Skeletal muscle cell (primary cell): ENCODE measurements around the gene KIAA1210.
A peak's percentile ranks its signal among the peaks of the same experiment; 100 is the strongest.

Source experiments
- DNase-seq: peaks from one replicate; pipeline ENCODE4 v3.0.0-alpha.2; 2010; ENCODE audit warnings: low read depth
- H3K4me3 ChIP-seq: 2 replicates; pipeline ENCODE4 v1.5.1; 2011; ENCODE audit warnings: low read depth, mild to moderate bottlenecking, control low read depth, low read length, moderate library complexity

Gene KIAA1210

DNA sequence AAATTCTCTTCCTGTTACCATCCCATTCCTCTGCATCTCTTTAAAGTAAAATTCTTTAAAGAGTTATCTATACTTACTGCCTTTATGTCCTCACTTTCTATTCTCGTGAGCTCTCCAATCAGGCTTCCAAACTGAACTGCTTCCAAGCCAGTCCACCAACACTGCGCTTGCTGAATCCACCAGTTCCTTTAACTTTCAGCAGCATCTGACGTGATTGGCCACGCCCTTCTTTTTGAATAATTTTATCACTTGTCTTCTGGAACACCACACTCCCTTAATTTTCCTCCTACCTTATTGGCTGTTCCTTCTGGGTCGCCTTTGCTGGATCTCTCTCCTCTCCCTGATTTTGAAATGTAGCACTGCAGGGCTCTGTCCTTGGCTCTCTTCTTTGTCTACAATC, at the start of gene KIAA1210:
Gene KIAA1210, minus strand, starts transcription at position 163 of the 400 bp plus-strand sequence. CDS start 4,170 bp downstream, outside the sequence.
- H3K4me3 ChIP-seq, result no peak within 1 kb of the TSS
- no peak for DNase-seq

DNA sequence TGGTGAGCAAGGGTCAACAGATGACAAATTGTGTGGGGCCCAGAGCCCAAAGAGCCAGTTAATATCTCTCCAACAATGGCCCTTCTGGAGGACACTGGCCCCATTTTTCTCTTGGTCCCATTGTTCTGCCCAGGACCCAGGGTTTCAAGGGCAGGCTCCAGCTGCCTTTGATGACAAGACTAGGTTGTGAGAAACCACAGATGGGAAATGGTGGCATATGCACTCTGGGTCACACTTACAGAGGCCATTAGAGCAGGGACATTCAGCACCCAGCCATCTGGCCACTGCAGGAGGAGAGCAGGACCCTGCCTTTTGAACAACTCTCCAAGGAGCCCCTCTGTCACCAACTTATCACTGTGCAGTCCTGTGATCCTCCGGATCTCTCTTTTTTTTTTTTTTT, 49.7 kb upstream of the KIAA1210 start:
- H3K4me3 ChIP-seq, result no peak overlapping the region
- DNase-seq, result no peak

DNA sequence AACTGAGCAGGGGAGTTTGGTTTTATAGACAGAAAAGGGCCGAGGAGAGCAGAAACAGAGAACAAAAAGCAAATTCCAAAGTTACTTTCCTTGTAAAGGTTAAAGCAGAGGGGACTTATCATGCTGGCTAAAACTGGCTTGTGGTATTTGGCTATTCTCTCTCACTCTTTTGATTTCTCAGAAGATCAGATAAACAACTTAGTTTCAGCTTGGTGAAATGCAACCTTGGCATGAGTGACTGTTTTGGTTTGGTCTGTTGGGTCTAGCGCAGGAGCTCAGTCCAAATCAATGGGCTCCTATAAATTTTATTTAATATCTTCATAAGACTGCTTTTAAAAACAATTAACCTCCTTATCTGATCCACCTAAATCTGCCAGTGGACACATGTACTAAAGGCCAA, 47.3 kb upstream of the KIAA1210 start:
- H3K4me3 ChIP-seq, result no peak overlapping the region
- no peak for DNase-seq

DNA sequence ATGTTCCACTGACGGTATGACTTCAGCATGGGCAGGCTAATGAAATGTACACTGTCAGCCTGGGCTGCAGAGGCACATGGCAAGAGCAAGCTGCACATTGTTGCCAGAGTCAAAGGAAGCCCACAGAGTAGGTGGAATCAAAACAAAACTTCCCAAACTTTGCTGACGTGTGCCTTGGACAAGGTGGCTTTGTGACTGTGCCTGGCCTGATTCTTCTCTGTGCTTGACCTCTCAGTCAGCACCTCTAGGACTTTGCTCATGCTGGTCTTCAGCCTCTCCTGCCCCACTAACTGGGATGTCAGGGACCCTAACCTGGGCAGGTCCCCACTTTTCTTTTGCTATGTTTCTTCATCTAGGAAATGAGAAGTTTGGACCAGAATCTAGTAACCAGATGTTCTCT, 40.5 kb upstream of the KIAA1210 start:
- no peak for DNase-seq
- no peak overlapping the region for H3K4me3 ChIP-seq

DNA sequence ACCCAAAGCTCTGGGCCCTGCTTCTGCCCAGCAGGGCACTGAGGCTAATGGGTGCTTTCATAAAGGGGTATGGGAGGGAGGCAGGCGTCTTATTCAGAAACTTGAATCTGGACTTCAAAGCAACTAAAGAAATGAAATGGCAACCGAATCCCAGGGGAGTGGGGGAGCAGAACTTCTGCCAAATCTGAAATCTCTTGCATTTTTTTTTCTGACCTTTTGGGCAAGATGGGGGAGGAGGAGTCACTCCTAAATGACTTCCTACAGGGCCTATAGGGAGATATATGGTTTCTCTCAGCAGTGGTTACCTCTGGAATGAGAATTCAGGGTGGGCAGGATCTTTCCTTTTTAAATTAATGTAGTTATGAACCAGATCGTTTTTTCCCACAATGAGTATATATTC, 30.6 kb upstream of the KIAA1210 start:
- H3K4me3 ChIP-seq, result no peak overlapping the region
- no peak for DNase-seq

DNA sequence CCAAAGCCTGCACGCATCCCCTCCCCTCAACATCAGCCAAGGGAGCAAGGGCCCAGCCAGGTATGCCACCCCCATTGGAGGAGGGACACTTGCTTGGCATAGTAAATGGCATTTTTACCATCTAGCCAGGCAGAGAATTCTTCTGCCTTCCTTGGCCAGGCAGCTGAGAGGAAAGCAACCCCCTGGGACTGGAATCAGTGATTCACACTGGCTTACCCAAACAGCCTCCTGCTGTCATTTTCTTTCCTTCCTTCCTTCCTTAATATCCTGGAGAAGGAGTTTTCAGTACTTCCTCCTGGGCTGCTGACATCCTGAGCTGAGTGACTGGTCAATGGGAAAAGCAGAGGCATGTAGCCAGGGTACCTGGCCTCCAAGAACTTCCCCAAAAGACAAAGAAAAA, 28.6 kb upstream of the KIAA1210 start:
- H3K4me3 ChIP-seq, result no peak overlapping the region
- DNase-seq, result no peak

DNA sequence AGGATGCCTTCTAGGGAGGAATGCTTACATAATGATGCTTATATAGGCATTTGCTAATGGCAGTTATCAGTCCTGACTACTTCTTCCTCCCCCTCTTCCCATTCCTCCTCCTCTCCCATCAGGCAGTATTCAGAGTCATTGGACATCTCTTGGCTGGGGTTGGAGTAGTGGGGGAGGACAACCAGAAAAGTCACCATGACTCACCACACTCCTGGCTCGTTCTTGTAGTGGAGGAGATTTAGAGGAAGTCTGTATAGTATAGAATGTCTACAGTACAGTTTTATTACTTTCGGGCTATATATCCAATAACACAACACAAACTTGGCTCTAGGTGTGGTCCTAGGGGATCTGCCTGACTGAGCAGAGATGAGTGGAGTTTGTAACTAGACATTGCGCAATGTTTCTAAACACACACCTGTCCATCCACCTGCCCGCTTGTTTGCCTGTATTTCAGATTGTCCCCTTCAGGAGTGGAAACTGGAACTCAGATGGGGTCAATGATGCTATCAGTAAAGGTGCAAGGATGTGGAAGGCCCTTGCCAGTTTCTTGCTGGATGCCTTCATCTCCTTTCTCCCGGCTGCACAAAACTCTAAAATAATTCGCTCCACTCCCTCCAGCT, 27.9 kb upstream of the KIAA1210 start:
- DNase-seq, result peak; percentile 49
- no peak overlapping the region for H3K4me3 ChIP-seq

DNA sequence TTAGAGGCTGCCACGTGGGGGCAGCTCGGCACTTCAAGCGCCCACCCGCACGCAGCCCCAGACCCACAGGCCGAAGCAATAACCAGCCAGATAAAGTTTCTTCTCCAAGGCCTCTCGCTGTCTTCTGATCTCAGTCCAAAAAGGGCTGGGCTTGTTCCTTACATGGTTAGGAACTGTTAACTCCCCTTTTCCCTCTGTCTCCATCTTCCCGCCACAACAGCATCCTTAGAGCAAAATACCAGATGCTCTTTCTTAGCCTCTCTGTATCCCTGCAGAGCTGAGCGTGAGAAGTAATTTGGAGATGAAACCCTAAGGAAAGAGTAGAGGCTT, 23.4 kb upstream of the KIAA1210 start:
- no peak overlapping the region for H3K4me3 ChIP-seq
- no peak for DNase-seq

DNA sequence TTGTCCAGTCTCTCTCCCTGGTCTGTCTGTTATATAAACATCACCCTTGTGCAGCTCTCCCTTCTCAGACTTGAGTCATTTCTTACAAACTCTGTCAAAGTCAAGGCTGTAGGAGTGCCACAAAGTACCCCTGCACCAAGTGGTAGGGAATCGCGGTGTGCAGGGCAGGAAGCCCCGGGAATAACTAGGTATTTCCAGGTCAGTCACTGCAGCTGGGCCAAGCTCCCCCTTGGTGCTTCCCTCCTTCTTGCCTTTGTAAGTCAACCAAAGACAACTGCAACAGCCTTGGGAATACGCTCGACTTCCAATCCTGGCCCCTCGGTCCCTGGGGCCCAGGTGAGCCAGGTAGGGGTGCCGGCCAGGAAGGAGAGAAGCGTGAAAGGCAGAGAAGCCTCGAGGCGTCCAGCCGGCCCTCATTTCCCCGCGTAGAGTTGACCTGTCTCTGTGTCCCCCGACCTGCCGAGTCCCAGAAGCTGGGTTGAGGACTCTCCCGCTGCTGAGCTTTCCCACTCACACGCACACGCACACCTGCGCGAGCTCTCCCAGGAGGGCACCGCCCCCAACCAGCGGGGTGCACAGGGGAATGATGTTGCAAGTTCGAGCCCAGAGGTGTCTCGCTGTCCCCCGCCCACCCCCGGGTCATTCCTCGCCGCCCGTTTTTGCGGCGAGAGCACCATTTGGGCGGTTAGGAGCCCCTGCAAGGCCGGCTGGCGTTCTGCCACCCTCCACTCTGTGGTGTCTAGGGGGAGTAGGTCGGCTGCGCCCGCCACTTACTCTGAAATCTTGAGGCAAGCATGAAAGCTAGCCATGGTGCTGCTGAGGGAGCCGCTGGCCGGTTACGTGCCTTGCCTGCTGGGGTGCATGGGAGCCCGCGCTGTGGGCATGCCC, 22.8 kb upstream of the KIAA1210 start:
- no peak for DNase-seq
- H3K4me3 ChIP-seq, result no peak overlapping the region

DNA sequence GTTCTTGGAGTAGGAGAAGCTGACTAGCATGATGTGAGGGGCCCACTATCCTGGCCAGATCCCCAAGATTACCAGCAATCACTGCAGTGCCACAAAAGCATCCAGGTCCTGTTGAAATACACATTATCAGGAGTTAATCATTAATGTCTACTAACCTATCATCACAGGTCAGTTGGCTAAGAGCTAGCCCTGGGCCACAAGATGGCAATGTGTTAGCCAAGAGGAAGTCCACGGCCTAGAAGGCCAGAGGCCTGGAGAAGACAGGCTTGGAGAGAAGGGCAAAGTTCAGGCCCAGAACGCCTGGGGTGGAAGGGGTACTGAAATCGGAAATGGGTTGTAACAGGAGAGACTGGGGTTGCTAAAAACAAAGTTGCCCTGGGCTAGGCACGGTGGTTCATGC, 19.9 kb upstream of the KIAA1210 start:
- no peak for DNase-seq
- H3K4me3 ChIP-seq, result no peak overlapping the region

DNA sequence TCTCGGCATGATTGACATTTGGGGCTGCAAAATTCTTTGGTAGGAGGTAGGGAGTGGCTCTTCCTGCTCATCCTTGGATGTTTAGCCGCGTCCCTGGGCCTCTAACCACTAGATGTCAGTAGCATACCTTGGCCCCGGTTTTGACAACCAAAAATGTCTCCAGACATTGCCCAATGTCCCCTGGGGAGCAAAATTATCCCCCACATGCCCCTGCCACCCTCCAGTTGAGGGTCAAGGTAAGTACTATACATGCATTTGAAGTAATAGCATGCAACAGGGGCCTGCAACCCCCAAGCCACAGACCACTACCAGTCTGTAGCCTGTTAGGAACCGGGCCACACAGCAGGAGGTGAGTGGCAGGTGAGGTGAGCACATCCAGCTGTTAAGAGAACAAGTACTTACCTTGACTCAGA, 17.6 kb upstream of the KIAA1210 start:
- no peak for DNase-seq
- no peak overlapping the region for H3K4me3 ChIP-seq

DNA sequence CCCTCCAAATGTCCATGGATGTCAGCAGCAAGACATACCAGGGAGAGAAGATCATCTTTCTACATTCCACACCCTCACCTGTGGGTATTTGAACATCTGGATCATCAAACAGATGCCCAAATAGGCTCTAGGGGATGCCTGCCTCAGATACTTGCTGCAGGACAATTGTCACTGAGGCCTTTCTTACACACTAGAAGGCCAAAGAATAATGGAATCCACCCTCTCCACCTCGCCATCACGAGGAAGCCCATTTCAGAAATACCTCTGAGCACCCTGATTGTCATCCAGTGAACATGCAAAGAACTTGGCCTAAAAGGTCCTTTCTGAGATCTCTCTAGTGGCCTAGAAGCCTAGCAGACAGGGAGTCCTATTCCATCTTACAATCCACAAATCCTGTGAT, 6.9 kb upstream of the KIAA1210 start:
- DNase-seq, result no peak
- no peak overlapping the region for H3K4me3 ChIP-seq

DNA sequence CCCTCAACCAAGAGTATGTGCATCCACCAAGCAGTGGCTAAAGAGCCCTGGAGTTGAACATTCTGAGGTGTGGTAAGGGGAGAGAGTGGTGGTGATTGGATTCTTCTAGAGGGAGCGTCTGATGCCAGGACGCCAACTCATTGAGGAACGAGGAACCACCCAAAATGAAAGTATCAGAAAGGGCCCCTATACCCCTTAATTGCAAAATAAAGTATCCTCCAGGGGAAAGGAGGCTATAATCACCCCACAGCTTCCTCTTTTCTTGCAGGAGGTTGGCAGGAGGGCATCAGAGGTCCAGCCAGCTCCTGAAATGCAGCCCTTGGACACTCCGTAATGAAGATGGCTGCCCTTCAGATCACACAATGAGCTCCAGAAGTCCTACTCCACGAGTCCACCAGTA, 5.3 kb upstream of the KIAA1210 start:
- no peak overlapping the region for H3K4me3 ChIP-seq
- no peak for DNase-seq

DNA sequence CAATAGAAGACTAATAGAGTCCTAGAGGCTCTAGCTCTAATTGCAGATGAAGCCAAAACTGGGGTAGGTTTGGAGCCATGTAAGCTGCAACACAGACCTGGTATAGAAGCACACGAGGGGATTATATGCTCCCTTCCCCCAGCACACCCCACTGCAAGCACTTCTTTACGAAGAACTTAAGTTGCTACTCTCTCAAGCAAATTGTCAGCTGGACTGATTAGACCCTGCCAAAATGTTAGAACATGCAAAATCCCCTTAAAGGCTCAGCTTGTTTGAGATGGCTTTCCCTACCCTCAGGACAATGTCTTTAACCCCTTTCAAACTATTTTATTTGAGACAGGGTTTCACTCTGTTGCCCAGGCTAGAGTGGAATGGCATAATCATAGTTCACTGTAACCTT, 4.7 kb upstream of the KIAA1210 start:
- H3K4me3 ChIP-seq, result no peak overlapping the region

DNA sequence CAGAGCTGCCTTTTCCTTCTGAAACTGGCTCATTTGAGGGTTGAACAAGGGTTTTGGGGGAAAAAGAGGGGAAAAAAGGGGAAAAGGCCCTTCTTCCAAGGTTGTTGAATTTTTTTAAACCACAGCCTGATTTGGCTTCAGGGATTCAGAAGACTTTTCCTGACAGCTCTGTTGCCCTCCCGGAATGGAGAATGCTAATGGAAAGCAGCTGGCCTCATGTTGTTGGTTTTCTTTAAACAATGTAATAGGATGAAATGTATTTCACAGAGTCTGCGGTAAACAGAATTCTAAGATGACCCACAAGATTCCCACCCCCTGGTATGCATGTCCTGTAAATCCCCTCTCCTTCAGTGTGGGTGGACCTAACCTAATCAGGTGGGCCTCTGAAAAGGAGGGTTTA, 3.3 kb upstream of the KIAA1210 start:
- DNase-seq, result no peak
- H3K4me3 ChIP-seq, result no peak overlapping the region

More for the DNA sequence above, 4.7 kb upstream of the KIAA1210 start:
- DNase-seq, result no peak

DNA sequence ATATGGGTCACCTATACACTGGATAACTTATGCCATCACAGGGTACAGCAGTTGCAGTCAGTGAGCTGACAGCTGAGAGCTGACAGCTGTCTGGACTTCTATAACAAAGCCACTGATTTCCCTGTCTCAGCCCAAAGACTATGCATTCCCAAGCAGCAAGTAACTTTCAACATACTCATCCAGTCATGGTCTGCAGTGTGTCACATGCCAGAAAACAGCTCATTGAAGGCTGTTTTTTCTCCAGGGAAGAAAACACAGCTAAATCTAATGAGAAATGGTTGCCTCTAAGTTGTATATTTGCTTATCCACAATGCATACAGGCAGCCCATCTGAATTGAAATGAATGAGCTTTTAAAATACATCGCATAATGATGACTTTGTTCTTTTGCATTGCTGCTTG, 6.3 kb downstream of the KIAA1210 start:
- DNase-seq, result peak; percentile 6
- H3K4me3 ChIP-seq, result no peak overlapping the region

DNA sequence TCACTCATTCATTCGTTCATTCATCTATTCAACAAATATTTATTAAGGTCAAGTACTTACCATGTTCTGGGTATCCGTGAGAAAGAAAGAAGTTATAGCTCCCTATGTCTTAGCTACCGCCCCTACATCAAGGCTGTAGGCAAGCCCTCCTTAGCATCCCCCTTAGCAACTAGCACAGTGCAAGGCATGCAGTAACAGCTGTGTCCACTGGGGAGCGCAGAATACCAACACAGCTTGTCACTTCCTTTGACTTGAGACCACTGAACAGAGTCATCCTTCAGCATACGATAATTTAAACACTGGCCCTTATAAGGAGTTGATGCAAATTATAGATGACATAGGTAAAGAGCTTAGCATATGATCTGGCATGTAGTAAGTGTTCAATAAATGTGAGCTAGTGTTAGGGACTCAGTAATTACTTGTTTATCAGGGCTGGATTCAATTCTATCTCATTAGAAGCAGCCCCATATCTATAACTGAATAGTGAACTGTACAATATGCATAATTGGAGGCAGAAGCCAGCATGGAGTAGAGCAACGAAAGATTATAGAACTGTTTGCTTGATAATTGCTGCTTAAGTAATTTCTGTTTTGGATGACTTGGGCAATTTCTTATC, 8.7 kb downstream of the KIAA1210 start:
- peak; percentile 10 for DNase-seq
- H3K4me3 ChIP-seq, result no peak overlapping the region

DNA sequence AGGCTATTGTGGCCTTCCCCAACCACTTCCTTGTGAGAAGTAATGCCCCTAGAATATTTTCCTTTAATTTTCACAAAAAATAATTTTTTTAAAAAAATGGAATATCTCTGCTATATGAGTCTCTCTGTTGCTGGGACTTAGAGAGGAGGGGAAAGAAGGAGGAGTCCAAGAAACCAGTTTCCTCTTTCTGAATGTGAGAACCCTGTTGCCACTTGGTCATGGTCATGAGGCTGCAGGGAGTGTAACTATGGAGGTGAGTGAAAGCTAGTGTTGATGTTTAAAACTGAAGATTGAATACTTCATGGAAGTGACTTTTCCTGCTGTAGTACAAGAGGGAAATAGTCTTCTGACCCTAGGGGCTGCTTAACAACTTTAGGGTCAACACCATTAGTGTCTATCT, 20.4 kb downstream of the KIAA1210 start:
- H3K4me3 ChIP-seq, result no peak overlapping the region
- no peak for DNase-seq

DNA sequence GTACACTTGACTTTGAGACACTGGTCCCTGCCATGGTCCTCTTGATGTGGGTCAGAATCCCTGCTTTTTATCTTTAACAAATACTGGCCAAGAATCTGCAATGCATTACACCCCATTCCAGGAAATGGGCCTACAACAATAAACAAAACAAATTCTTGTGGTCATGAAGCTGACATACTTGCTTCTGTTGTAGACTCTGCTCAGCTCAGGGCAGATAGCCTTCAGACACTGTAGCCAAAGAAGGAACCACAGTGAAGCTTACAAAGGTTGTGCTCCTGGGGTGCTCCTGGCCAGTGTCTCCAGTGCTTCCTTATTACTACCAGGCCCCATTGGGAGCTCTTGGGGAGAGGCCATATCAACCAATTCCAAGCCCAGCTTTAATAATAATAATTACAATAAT, 21.8 kb downstream of the KIAA1210 start:
- no peak for DNase-seq

DNA sequence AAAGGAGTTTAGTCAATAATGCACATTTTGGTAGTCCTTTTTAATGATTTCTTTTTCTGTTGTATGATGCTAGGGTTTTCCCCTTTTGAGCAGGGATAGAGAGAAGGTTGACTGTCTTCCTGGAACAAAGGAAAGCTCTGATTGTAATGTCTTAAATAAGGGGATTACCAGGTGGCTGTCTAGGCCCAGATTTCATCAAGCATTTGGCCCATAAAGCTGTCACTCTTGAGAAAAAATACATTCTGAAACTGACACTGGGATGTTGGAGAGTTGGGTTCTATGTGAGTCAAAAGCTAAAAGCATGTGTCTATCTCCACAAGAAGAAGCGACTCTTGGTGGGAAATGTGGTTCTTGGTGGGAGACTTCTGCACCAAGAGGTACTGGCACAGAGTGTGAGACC, 26.4 kb downstream of the KIAA1210 start:
- DNase-seq, result no peak
- no peak overlapping the region for H3K4me3 ChIP-seq

More for the DNA sequence above, 21.8 kb downstream of the KIAA1210 start:
- H3K4me3 ChIP-seq, result no peak overlapping the region

DNA sequence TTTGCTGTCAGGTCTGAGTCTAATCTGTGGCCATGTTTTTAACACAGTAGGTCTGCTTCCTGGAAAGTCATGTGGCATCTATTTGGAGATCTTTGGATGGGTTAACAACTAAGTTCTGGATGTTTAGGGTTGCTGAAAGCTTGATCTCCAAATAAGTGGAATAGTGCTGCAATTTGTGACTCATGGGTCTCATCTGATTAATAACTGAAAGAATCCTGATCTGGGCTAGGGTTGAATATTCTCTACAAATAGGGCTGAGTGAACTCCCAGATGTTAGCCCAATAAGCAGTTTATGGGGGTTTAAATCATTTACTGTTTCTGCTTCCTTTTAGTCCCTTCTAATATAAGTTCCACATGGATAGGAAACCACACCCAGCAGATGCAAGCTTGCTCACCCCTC, 31.7 kb downstream of the KIAA1210 start:
- no peak overlapping the region for H3K4me3 ChIP-seq
- DNase-seq, result no peak
